Thyroid gland (tissue), 4 donors: ENCODE results near the gene CGN.

ENCODE experiments used
- POLR2A ChIP-seq, 2 donors: fragments of 450-650 bp; IDR thresholded peaks; one replicate each; pipeline ENCODE4 v1.6.1; 2017; ENCODE audit warnings: antibody characterized with exemption in 2 of 2, mild to moderate bottlenecking in 2 of 2, moderate library complexity in 1 of 2
- TF ChIP-seq, protein P1 (sequence below), 6 experiments: fragments of 200-600 bp in 3 of 6; fragments of 450-650 bp in 3 of 6; sonication (generic) in 3 of 6; IDR thresholded peaks; one replicate each; pipeline ENCODE4 v1.5.1; 2016 to 2019; ENCODE audit warnings: antibody characterized with exemption in 6 of 6, mild to moderate bottlenecking in 2 of 6, inconsistent platforms in 1 of 6, moderate library complexity in 1 of 6

DNA sequence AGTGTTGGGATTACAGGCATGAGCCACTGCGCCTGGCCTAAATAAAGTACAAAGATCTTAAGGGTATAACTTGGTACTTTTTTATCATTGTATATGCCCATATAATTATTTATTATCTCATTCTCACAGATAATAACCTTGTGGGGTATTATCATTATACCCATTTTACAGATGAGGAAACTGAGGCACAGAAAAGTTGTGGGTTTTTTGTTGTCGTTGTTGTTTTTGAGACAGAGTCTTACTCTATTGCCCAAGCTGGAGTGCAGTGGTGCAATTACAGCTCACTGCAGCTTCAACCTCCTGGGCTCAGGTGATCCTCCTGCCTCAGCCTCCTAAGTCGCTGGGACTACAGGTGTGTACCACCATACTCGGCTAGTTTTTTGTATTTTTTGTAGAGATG lies 4.1 kb downstream of the CGN start:
- TF ChIP-seq, protein P1, sequence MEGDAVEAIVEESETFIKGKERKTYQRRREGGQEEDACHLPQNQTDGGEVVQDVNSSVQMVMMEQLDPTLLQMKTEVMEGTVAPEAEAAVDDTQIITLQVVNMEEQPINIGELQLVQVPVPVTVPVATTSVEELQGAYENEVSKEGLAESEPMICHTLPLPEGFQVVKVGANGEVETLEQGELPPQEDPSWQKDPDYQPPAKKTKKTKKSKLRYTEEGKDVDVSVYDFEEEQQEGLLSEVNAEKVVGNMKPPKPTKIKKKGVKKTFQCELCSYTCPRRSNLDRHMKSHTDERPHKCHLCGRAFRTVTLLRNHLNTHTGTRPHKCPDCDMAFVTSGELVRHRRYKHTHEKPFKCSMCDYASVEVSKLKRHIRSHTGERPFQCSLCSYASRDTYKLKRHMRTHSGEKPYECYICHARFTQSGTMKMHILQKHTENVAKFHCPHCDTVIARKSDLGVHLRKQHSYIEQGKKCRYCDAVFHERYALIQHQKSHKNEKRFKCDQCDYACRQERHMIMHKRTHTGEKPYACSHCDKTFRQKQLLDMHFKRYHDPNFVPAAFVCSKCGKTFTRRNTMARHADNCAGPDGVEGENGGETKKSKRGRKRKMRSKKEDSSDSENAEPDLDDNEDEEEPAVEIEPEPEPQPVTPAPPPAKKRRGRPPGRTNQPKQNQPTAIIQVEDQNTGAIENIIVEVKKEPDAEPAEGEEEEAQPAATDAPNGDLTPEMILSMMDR (IDR thresholded peaks at IDR 0.05), result no peak
- no peak for TF ChIP-seq POLR2A (IDR thresholded peaks at IDR 0.05)
